ENCODE results near the gene DELE1.

Gene DELE1

DNA sequence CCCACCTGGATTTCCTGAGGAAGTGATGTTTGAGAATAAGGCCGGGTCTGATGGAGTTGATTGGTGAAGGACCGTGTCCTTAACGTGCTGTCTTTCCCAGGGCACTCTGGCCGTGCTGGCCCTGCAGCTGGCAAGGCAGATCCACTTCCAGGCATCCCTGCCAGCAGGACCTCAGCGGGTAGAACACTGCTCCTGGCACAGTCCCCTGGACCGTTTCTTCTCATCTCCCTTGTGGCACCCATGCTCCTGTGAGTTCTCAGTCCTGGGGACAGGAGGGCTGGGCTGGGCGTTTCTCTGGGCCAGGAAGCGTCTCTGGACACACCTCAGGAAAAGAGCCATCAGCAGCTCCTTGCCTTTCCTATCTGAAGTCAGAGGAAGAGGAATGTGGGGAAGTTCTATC is 4.4 kb downstream of the DELE1 start:
- DNase-seq, result no peak

DNA sequence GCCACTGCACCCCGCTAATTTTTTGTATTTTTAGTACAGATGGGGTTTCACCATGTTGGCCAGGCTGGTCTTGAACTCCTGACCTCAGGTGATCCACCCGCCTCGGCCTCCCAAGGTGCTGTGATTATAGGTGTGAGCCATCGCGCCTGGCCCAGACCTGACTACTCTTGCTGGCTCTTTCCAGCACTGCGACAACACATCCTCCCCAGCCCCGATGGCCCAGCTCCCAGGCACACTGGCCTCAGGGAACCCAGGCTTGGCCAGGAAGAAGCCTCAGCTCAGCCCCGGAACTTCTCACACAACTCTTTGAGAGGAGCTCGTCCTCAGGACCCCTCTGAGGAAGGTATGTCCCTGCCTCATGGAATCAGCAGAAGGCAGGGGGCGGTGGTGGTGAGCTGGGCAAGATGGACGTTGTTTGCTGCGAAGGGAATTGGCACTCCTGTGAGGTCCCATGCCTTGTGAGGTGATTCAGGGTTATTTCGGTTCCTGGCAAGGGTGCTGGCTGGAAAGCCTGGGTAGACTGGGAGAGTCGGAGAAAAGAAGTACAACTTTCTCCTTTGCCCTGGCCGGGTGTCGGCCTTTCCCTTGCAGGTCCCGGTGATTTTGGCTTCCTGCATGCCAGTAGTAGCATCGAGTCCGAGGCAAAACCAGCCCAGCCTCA is 5.9 kb downstream of the DELE1 start:
- no peak for DNase-seq

DNA sequence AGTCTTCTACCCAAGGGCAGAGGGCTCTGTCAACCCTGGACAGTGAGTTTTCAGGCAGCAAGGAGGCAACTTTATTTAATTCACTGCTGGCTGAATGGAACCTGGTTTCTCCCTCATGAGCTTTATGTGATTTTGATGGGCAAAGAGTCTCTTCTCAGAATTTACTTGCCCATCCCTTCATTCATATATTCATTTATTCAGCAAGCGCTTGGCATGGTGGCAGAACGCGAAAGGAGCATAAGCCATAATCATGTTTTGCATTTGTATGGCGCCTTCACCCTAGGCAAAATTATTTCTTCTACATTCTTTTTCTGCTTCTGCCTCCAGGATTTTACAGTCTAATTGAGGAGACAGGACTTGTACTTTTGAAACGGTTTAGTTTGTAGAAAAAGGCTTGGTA is 8.0 kb downstream of the DELE1 start:
- DNase-seq, result no peak

DNA sequence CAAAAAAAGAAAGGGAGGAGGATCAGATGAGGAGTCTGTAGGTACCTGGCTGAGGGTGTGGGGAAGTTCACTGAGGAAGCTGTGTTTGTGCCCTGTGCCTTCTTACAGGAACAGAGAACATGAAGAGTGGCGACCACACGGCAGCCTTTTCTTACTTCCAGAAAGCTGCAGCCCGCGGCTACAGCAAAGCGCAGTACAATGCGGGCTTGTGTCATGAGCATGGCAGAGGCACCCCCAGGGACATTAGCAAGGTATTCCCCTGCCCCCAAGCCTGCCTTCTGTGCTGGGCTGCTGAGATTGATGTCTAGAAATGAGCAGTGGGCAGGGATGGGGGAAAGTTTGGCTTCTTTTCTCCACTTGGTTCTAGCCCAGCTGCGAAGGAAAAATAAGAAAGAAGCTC is 9.5 kb downstream of the DELE1 start:
- no peak for DNase-seq

DNA sequence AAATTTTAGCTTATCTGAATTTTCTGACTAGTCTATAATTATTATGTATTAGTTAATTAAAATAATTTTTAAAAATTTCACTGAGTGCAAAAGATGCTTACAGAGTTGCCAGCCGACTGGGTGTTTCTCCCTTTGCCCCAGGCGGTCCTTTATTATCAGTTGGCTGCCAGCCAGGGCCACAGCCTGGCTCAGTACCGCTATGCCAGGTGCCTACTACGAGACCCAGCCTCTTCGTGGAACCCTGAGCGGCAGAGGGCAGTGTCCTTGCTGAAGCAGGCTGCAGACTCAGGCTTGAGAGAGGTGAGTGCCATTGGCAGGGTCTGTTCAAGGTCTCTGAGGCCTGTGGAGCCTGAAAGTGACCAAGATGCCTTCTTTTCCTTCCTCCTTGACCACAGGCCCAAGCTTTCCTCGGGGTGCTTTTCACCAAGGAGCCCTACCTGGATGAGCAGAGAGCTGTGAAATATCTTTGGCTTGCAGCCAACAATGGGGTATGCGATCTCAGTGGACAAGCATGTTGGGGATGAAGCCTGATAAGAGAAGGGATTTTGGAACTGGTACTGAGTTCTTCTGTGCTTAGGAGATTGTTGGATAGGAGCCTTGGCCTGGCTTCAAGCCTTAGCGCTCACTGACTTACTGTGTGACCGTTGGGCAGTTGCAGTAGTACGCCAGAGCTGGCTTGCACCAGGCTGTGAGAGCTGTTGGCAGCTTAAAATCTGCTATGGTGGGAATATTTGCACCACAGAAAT is 10.6 kb downstream of the DELE1 start:
- DNase-seq, result no peak

DNA sequence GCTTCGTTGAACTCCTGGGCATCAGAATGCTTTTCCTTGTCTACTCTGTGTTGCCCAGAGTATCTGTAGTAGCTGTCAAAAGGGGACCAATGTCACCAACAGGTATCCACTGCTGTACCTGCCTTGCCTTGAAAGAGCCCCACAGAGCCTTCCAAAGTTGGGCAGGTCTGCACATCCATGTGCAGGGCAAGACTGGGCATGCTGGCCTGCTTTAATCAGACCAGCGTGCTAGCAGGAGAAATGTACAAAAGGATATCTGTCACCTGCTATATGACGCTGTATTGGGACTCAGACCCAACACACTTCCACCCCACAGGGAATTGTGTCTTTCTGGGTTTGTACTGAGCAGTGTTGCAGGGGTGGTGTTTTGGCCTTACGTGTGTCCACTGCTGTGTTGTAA is 11.9 kb downstream of the DELE1 start:
- DNase-seq, result no peak

DNA sequence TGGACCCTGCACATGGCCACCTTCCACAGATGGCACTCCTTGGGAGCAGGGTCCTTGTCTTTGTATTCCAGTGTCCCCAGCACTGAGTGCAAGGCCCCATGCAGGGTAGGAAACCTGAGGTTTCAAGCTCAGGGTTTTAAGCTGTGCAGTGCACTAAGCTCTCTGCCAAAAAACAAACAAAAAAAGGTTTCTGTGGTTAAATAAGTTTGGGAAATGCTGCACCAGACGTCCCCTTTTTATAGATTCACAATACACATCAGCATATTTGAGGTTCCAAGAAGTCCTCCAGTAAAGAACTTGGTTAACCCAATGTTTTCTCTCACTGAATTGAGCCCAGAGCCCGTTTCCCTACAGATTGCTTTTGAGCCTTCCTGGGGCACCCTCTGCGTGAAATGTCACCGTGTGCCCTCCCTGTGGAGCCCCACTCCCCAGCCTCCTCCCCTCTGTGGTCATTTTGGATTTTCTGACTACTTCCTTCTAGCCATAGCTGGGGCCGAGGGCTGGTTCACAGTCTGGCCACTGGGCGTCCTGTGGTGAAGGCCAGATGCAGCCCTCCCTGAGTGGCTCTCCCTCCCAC is 17.1 kb downstream of the DELE1 start:
- no peak for DNase-seq

DNA sequence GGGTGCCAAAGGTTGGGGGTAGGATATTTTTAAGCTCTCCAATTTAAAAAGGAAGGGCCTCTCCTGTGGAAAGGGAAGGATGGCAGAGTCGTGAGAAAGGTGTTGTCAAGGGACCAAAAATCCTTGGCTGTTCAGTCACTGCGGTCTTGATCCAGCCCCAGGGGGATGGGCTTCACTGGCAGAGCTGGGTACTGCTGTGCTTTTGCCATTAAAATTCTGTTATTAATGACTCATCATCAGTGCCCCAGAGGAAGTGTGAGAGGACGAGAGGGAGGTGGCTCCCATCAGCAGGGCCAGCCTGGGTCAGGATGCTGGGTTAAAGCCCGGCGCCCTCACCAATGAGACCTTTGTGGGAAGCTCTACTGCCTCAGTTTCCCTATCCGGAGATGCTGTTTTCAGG is 17.6 kb downstream of the DELE1 start:
- DNase-seq, result no peak

DNA sequence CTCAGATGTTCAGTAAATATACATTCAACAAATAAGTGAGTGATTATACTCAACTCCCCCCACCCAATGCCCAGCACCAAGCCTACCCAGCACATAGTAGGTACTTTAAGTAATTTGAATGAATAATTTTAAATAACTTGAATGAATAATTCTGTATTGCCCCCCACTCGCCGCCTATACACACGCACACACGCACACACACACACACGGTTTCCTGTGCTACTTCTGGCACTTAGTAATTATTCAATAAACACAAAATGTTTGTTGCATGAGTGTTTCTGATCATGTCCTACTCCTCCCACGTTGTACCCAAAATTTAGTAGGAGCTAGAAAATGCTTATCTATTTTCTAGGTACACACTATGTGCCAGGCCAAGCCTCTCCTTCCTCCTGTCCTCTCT is 18.1 kb downstream of the DELE1 start:
- DNase-seq, result no peak

DNA sequence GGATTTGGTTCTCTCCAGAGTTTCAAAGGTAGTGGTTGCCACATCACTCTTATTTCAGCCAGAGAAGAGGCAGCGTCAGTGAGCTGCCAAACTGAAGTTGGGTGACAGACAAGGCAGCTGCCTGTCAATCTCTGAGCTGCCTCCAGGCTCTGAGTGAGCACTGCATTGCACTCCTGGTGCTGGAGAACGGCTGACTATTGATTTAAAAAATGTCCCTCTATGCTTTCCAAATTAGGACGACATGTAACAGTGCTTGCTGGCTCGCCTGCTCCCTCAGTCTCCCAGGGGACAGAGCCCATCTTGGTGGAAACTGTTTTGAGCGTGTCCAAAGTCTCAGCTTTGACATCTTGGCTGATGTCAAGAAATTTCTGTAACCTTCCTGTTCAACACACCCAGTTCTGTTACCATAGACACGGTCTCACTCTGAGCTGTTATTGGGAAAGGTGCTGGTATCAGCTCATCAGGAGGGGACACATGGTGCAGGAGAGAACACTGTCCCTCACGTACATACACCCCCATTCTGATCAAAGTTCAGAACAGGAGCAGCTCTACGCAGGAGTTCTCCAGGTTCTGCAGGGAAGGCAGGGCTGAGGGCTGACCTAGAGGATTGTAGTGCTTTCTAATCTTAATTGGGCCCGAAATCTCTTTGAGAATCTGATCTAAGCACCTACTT is 18.6 kb downstream of the DELE1 start:
- DNase-seq, result no peak

DNA sequence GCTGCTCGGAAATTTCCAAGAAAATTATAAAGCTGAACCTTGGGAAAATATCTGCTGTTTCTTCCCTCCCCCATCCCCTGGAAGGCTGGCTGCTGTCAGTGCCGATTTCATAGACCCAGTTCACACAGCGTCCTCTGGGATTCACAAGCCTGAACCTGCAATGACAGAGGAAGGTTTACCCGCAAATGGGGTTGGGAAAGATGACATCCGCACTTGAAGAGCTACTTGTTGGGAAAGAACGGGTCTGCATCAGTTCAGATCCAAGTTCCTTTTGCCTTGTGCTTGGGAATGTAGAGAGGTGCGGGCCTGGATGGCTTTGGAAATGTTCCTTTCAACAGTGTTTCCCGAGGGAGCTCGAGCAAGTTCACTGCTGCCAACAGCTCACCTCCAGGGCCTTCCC is 20.4 kb downstream of the DELE1 start:
- DNase-seq, result no peak

DNA sequence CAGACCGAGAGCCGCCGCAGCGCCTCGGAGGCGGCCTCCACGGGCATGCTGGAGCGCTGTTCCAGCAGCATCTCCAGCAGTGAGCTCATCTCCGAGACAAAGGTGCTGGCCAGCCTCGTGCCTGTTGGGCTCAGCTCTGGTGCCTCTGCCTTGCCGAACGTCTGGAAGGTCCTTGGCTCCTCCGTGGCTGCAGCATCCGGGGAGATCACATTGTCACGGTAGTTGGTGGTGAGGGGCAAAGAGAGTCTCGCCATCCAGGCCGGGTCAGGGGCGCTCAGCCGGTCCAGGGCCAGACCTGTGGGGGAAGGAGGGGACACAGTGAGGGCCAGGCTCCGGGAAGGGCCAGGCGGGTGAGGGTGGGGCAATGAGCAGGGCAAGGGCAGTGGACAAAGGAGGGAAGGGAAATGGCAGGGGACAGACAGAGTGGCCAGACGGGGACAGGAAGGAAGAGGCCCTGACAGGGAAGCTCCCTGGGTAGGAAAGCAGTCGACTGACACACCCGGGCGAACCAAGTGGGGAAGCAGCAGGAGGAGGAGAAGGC is 21.9 kb downstream of the DELE1 start:
- no peak for DNase-seq

DNA sequence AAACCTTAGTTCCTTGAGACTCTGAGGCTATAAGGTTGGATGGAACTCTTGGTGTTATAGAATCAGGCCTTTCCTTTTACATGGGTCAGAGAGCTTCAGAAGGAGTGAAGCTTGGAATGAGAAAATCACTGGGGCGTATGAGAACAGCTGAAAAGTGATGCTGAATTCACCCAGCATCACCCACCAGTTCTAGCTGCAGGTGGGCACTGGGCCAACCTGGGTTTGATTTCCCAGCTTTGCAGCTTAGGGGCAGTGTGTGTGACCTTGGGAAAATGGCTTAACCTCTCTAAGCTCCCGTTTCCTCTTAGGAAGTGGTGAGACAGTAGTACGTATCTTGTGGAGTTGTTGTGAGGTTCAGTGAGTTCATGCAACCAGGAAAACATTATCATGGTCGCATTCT is 23.6 kb downstream of the DELE1 start:
- DNase-seq, result no peak

DNA sequence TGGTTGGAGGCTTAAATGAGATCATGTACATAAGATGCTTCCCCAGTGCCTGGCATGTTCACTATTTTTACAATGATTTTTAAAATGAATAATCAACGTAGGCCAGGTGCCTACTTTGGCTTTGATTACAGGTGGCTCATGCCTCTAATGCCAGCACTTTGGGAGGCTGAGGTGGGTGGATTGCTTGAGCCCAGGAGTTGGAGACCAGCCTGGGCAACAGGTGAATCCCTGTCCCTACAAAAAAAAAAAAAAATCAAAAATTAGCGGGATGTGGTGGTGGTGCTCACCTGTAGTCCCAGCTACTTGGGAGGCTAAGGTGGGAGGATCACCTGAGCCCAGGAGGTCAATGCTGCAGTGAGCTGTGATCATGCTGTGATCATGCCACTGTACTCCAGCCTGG is 25.1 kb downstream of the DELE1 start:
- DNase-seq, result no peak

DNA sequence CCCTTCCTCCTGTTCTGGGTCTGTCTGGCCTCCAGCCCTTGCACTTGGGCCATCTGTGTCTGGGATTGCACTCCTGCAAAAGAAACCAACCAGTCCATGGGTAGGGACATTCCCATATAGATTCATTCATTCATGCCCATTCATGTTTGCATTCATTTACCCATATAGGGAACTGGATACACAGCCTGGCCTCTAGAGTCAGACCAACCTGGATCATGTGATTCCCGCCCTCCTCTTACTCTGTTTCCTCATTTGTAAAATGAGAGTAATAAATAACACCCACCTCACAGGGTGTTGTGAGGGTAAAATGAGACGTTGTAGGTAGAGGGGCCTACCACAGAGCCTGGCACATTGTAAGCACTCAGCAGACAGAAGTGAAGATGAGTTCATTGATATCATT is 25.8 kb downstream of the DELE1 start:
- no peak for DNase-seq

DNA sequence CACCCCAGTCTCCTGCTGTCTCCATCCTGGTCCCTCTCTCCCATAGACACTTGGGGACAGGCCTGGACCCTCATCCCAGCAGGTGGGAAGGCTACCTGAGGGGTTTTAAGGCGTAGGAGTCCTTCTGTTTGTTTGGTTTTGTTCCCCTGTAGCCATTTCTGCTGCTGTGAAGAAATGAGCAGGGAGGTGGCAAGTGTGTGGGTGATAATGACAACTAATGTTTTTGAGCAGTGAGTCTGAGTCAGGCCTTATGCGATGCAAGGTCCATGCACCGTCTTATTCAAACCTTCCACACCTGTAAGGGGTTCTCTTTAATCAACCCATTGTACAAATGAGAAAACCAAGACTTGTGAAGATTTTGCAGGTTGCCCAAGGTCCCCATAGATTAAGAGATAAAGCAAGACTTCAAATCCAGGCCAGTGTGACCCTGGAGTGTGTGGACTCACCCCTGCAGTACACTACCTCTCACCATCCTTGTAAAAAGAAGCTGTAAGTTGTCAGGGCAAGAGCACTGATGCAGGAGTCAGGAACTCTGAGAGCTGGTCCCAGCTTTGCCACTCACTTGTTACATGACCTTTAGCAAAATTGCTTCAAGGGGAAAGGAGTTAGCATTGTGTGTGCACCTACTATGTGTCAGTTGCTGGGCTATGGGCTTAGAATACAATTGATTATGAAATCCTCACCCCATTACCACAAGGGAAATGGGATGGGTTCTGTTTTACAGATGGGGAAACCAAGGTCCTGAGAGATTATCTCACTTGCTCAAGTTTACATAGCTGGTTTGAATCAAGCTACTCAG is 26.7 kb downstream of the DELE1 start:
- no peak for DNase-seq

DNA sequence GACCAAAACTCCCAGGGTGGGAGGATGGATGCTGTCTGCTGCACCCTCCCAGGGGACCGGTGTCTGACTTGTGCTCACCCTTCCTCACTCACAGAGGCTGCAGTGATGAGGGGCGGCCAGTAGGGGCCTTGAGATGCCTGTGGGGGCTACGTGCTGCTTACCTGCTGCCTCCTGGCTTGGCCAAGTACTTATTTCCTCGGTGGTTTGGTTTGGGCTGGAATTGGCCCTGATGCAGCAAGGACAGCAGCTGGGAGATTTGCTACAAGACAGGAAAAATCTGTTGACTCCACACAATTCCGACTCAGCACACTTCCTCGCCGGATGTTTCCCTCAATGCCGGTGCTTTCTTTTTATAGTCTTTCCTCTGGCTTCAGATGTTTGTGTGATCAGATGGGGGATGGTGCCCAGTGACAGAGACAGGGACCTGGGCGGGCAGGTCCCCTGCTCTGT is 27.7 kb downstream of the DELE1 start:
- no peak for DNase-seq

DNA sequence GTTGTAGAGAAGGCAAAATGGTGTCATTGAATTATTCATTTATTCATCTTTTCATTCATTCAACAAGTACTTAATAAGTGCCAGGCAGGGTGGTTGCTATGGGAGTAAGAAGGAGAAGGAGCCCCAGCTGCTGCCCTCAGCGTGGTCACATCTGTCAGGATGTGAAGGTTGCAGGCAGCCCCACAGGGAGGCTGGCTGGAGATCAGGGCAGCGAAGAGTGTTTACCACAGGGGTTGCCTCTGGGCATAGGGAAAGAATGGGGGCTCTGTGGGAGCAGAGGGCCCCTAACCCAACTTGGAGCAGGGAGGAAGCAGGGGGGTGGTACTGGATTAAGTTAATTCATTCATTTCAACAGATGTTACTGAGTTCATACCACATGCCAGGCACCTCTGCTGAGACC is 28.3 kb downstream of the DELE1 start:
- no peak for DNase-seq

DNA sequence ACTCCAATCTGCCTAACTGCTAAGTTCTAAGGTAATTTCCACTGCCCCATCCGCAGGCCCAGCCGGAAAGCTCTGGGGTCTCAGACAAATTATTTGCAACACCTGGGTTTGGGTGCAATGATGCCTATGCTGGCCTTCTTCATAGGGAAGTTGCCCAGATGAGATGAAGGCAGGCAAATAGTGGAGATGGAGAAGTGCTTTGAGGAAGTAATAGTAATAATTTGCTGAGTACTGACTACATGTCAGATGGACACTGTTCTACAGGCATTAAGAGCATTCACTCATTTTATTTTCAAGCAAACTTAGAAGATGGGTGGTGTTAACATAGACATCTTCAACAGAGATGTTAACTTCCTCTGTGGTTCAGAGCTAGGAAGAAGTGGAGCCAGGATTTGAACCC is 30.5 kb downstream of the DELE1 start:
- DNase-seq, result no peak

DNA sequence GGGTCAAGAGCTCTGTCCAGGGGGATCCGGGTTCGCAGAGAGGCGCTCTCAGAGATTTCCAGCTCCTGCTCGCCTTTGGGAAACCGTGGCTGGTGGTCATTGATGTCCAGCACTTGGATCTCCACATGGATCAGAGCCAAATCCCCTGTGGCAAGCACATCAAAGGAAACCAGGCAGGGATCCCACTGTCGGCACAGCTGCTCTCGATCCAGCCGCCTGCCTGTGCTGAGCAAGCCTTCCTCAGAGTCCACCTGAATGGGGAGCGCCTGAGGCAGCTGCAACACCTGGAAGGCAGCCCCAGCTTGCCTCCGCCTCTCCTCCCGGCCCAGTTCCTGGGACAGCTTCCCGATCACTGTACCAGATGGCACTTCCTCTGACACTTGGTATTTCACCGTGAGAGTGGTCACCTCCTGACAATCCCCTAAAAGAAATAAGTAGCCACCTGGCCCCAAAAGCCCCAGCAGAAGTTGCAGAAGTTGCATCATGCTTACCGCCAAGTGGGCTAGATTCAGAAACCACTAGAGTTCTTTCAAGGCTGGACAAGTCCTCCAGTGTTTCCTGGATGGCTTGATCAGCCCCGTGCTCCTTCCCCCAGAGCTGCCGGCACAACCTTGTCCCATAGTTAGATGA is 33.8 kb downstream of the DELE1 start:
- DNase-seq, result no peak

DNA sequence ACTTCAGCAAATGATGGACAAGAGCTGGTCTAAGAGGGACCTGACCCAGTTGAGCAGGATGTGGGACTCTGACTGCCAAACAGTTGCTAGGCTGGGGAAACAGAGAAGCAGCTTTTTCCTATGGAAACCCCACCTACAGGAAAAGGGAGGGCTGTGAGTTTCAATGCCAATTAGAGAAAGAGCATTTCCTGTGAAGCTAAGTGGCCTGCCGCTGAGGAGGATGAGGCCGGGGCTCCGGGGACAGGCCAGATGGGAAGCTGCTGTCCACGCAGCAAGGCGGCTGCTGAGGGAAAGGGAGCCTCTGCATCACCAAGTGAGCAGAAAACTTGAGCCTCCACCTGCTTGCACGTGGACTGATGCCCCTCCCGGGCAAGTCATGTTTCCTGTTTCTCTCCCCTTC is 34.4 kb downstream of the DELE1 start, which contains the start of gene PCDH12:
Gene PCDH12, minus strand, starts transcription at position 90 of the 400 bp plus-strand sequence. CDS start 351 bp downstream, outside the sequence.
- peak; percentile 66 for DNase-seq

DNA sequence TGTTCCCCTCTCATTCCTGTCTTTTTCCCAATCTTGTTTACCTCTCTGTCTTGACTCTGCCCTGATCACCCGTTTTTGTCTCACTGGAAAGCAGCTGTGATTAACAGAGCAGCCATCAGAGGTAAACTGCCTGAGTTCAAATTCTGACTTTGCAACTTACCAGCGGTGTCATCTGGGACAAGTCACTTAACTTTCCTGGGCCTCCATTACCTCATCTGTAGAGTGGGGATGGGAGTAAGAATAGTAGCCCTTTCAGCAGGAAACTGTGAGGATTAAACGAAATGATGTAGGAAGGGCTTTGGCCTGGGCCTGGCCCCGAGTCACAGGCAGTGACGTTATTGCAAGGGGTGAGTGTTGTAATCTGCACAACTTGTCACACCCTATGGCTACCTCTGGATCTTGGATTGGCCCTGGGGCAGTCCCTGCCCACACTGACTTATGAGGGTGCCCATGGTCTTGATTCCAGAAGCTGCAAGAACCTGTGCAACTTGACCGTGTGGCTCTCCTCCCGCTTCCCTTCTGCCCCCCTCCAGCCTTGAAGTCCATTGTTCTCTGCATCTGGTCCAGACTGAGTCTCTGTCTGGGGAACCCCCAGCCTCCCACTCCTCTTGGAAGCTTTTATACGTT is 35.0 kb downstream of the DELE1 start:
- no peak for DNase-seq
